ENCODE data around the gene TRA2A.
A peak's percentile ranks its signal among the peaks of the same experiment; 100 is the strongest.

- TF ChIP-seq CTCF (IDR thresholded peaks at IDR 0.05), result peak in 1 of 5 experiments; percentile 8
- no peak for TF ChIP-seq POLR2A (IDR thresholded peaks at IDR 0.05)
Measured at GRCh38 chr7:23462846-23463245, 68.9 kb downstream of the TRA2A start.
